ENCODE data around the gene P2RX6.
"Not testable (repeated sequence)": the region's sequence is repeated elsewhere in the genome, so short reads cannot be mapped to it uniquely, and the experiment has no call there.

The P2RX6 gene

DNA sequence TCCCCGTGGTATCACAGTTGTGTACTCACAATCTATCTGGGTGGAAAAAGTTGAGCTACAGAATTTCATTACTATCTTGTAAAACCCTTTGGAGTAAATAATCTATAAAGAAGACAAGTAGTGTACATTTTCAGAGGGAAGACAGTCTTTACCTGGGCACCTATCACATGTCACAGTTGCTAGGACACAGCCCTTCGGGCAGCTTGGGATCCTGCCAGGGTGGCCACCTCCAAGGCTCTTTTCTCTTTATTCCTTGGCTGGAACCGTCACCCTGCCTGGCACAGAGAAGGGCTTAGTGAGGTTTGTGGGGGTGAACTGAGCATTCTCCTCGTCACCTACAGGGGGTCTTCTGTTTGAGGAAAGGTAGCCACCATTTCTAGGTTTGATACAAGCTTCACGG is 54.4 kb downstream of the P2RX6 start:
- Histone ChIP-seq H3K36me3 (ENCODE audit: control insufficient read depth, insufficient read depth, low read length) (no peaks in the 10 kb centered on the region), H3K4me3 (ENCODE audit: insufficient read depth, low read depth, low read length, poor library complexity, severe bottlenecking) (no peak overlapping the region), H3K27ac (ENCODE audit: insufficient read depth, low read length, poor library complexity, severe bottlenecking) (no peak overlapping the region), H3K27me3 (replicated peaks; ENCODE audit: control insufficient read depth, insufficient read depth, low read length, poor library complexity, severe bottlenecking) (no peaks in the 10 kb centered on the region), H3K4me1 (ENCODE audit: control insufficient read depth, insufficient read depth, low read length, poor library complexity, severe bottlenecking) (no peaks in the 10 kb centered on the region), H3K9me3 (ENCODE audit: control insufficient read depth, low read length) (no peaks in the 10 kb centered on the region)
- no peak for DNase-seq

DNA sequence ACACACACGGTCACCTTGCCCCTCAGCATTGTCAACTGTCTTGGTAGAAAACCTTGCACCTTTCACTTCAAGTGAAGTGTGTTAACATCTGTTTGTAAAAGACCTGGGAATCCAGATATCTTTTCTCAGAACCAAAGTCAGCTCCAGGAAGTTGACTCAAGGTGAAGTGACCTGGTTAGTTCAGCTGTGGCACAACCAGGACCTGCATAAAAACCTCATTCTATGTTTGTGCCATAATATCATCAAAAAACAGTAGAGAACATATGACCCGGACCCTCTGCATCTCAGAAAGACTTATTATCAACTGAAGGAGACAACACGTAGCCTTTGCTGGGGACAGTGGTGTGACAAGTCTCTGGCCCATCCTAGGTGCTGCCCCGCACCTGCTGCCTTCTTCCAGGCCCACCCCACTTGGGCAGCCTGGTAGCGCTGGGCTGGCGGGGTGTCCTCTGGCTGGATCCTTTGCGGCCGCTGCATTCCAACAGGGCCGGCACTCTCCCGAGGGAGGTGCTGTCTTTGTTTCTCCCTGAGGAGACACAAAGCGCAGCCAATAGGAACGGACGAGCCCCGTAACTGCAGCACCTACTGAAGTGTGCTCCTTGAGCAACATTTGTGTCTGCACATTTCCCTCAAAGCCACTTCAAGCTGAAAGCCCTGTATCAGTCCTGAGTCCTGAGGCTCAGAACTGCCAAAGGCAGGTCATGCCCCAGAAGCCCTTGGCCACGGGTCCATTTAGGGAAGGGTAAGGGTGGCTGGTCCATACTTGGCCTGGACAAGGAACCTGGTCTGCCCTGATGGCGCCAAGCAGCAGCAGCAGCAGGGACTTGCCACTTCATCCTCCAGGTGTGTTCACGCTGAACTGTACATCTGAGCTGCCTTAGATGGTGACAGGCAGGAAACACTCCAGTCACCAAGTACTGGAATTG is 56.0 kb downstream of the P2RX6 start:
- no peaks in the 10 kb centered on the region for H3K9me3 ChIP-seq (ENCODE audit: control insufficient read depth, low read length)
- H3K4me3 ChIP-seq (ENCODE audit: insufficient read depth, low read depth, low read length, poor library complexity, severe bottlenecking): no peak overlapping the region
- H3K27me3 ChIP-seq (replicated peaks; ENCODE audit: control insufficient read depth, insufficient read depth, low read length, poor library complexity, severe bottlenecking): no peaks in the 10 kb centered on the region
- no peak for DNase-seq
- no peak overlapping the region for H3K27ac ChIP-seq (ENCODE audit: insufficient read depth, low read length, poor library complexity, severe bottlenecking)
- no peaks in the 10 kb centered on the region for H3K36me3 ChIP-seq (ENCODE audit: control insufficient read depth, insufficient read depth, low read length)
- no peaks in the 10 kb centered on the region for H3K4me1 ChIP-seq (ENCODE audit: control insufficient read depth, insufficient read depth, low read length, poor library complexity, severe bottlenecking)

- not testable (repeated sequence) for DNase-seq; H3K9me3 ChIP-seq (ENCODE audit: control insufficient read depth, low read length); H3K4me3 ChIP-seq (ENCODE audit: insufficient read depth, low read depth, low read length, poor library complexity, severe bottlenecking); H3K36me3 ChIP-seq (ENCODE audit: control insufficient read depth, insufficient read depth, low read length); H3K27me3 ChIP-seq (replicated peaks; ENCODE audit: control insufficient read depth, insufficient read depth, low read length, poor library complexity, severe bottlenecking); H3K27ac ChIP-seq (ENCODE audit: insufficient read depth, low read length, poor library complexity, severe bottlenecking); H3K4me1 ChIP-seq (ENCODE audit: control insufficient read depth, insufficient read depth, low read length, poor library complexity, severe bottlenecking)
Measured at GRCh38 chr22:21071796-21072195, 56.8 kb downstream of the P2RX6 start.

GRCh38 chr22:21073023-21073422 is 58.1 kb downstream of the P2RX6 start:
- Histone ChIP-seq H3K27ac (ENCODE audit: insufficient read depth, low read length, poor library complexity, severe bottlenecking) (no peak overlapping the region), H3K4me3 (ENCODE audit: insufficient read depth, low read depth, low read length, poor library complexity, severe bottlenecking) (no peak overlapping the region), H3K27me3 (replicated peaks; ENCODE audit: control insufficient read depth, insufficient read depth, low read length, poor library complexity, severe bottlenecking) (no peaks in the 10 kb centered on the region), H3K9me3 (ENCODE audit: control insufficient read depth, low read length) (no peaks in the 10 kb centered on the region), H3K4me1 (ENCODE audit: control insufficient read depth, insufficient read depth, low read length, poor library complexity, severe bottlenecking) (no peaks in the 10 kb centered on the region), H3K36me3 (ENCODE audit: control insufficient read depth, insufficient read depth, low read length) (no peaks in the 10 kb centered on the region)
- no peak for DNase-seq

DNA sequence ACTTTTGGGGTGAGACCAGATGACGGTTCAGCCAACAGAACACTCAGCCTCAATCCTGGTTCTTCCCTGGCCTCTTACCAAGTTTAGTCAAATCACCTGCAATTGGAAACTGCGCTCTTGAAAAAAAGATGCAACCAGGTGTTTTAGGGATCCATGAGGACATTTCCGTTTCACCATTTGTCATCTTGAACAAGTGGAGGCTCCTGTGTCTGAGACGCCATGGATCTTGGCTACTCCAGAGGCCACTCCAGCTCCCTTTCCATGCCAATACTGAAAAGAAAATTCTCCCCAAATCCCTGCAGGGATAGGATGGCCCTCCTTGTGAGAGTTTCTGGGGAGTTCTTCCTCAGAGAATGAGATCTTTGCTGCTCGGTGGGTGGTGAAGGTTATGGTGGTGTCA is 58.5 kb downstream of the P2RX6 start:
- Histone ChIP-seq H3K36me3 (ENCODE audit: control insufficient read depth, insufficient read depth, low read length) (no peaks in the 10 kb centered on the region), H3K27me3 (replicated peaks; ENCODE audit: control insufficient read depth, insufficient read depth, low read length, poor library complexity, severe bottlenecking) (no peaks in the 10 kb centered on the region), H3K27ac (ENCODE audit: insufficient read depth, low read length, poor library complexity, severe bottlenecking) (no peak overlapping the region), H3K4me1 (ENCODE audit: control insufficient read depth, insufficient read depth, low read length, poor library complexity, severe bottlenecking) (no peaks in the 10 kb centered on the region), H3K9me3 (ENCODE audit: control insufficient read depth, low read length) (no peaks in the 10 kb centered on the region), H3K4me3 (ENCODE audit: insufficient read depth, low read depth, low read length, poor library complexity, severe bottlenecking) (no peak overlapping the region)
- DNase-seq: no peak

DNA sequence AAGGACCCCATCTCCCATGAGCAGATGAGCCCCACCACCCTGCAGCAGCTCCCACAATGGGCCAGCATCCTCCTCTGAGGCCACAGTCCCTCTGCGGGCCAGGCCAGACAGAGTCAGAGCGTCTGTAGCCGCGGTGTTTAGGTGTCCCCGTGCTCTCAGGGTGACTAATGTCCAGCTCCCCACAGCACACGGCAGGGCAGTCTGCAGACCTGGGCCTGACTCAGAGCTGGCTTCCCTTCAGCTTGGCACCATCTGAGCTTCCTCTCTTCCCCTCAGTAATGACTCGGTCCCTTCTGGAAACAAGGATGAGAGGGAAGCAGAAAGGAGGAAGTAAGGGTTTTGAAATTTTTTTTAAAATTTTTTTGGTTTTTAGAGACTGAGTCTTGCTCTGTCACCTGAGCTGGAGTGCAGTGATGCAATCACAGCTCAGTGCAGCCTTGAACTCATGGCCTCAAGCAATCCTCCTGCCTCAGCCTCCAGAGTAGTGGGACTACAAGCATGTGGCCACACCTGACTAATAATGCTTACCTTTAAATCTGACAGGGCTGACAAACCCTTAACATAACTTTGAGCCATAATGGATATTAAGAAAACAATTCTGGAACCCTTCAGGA is 59.2 kb downstream of the P2RX6 start:
- Histone ChIP-seq H3K4me3 (ENCODE audit: insufficient read depth, low read depth, low read length, poor library complexity, severe bottlenecking) (no peak overlapping the region), H3K4me1 (ENCODE audit: control insufficient read depth, insufficient read depth, low read length, poor library complexity, severe bottlenecking) (no peaks in the 10 kb centered on the region), H3K27ac (ENCODE audit: insufficient read depth, low read length, poor library complexity, severe bottlenecking) (no peak overlapping the region), H3K9me3 (ENCODE audit: control insufficient read depth, low read length) (no peaks in the 10 kb centered on the region), H3K36me3 (ENCODE audit: control insufficient read depth, insufficient read depth, low read length) (no peaks in the 10 kb centered on the region), H3K27me3 (replicated peaks; ENCODE audit: control insufficient read depth, insufficient read depth, low read length, poor library complexity, severe bottlenecking) (no peaks in the 10 kb centered on the region)
- DNase-seq: no peak

DNA sequence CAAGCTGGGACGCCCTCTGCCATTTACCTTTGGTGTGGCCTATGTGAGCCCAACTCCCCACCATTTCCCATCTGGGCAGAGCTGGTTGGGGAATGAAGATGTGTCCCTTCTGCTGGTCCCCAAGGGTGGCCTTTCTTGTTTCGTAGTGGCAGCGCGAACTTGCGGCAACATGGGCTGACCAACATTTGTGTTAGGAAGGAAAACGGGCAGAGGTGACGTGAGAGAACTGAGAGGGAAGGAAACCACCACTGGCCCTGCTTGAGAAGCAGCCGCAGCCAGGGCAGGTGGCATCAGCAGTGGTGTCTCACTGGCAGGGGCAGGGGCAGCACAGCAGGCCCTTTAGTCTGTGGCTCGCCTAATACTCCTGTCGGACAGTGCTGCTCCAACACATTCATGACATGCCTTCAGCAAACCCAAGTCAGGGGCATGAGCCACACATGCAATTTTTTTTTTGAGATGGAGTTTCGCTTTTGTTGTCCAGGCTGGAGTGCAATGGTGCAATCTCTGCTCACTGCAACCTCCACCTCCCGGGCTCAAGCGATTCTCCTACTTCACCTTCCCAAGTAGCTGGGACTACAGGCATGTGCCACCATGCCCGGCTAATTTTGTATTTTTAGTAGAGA is 60.7 kb downstream of the P2RX6 start:
- DNase-seq: no peak
- H3K9me3 ChIP-seq (ENCODE audit: control insufficient read depth, low read length): no peaks in the 10 kb centered on the region
- H3K4me3 ChIP-seq (ENCODE audit: insufficient read depth, low read depth, low read length, poor library complexity, severe bottlenecking): no peak overlapping the region
- H3K27me3 ChIP-seq (replicated peaks; ENCODE audit: control insufficient read depth, insufficient read depth, low read length, poor library complexity, severe bottlenecking): no peaks in the 10 kb centered on the region
- no peaks in the 10 kb centered on the region for H3K4me1 ChIP-seq (ENCODE audit: control insufficient read depth, insufficient read depth, low read length, poor library complexity, severe bottlenecking)
- H3K27ac ChIP-seq (ENCODE audit: insufficient read depth, low read length, poor library complexity, severe bottlenecking): no peak overlapping the region
- no peaks in the 10 kb centered on the region for H3K36me3 ChIP-seq (ENCODE audit: control insufficient read depth, insufficient read depth, low read length)

- DNase-seq: no peak
- Histone ChIP-seq H3K27me3 (replicated peaks; ENCODE audit: control insufficient read depth, insufficient read depth, low read length, poor library complexity, severe bottlenecking) (no peaks in the 10 kb centered on the region), H3K36me3 (ENCODE audit: control insufficient read depth, insufficient read depth, low read length) (no peaks in the 10 kb centered on the region), H3K4me1 (ENCODE audit: control insufficient read depth, insufficient read depth, low read length, poor library complexity, severe bottlenecking) (no peaks in the 10 kb centered on the region), H3K9me3 (ENCODE audit: control insufficient read depth, low read length) (no peaks in the 10 kb centered on the region), H3K27ac (ENCODE audit: insufficient read depth, low read length, poor library complexity, severe bottlenecking) (no peak overlapping the region), H3K4me3 (ENCODE audit: insufficient read depth, low read depth, low read length, poor library complexity, severe bottlenecking) (no peak overlapping the region)
Measured at GRCh38 chr22:21076912-21077625, 62.1 kb downstream of the P2RX6 start.
